HL-60 (cell line): ENCODE measurements around the gene FMN1.

Experiments used
- DNase-seq, 2 experiments: peaks; one replicate each; pipeline ENCODE4 v3.0.0-alpha.2; 2010 to 2020; ENCODE audit warnings: low read depth in 1 of 2, low spot score in 1 of 2
- H3K27ac ChIP-seq: fragments of 250-450 bp; sonication (Bioruptor Pico); replicated peaks from 2 replicates; pipeline ENCODE4 v1.5.1; 2020; ENCODE audit warnings: mild to moderate bottlenecking, moderate library complexity
- H3K27me3 ChIP-seq: fragments of 250-450 bp; sonication (Bioruptor Pico); 2 replicates; pipeline ENCODE4 v1.5.1; 2021; ENCODE audit warnings: mild to moderate bottlenecking, moderate library complexity; ENCODE audit not compliant: insufficient read depth, poor library complexity, severe bottlenecking
- H3K4me3 ChIP-seq: replicated peaks from 2 replicates; pipeline ENCODE4 v1.5.1; 2011; ENCODE audit warnings: mild to moderate bottlenecking, control low read depth, low read length; ENCODE audit not compliant: insufficient read depth
- GABPA ChIP-seq: IDR thresholded peaks from 2 replicates; pipeline ENCODE4 v1.6.1; 2012; ENCODE audit warnings: low read depth
- POLR2AphosphoS5 ChIP-seq: IDR thresholded peaks from 2 replicates; pipeline ENCODE4 v1.6.1; 2012; ENCODE audit warnings: low read depth
- SPI1 ChIP-seq: IDR thresholded peaks from 2 replicates; pipeline ENCODE4 v1.6.1; 2012; ENCODE audit warnings: low read depth, mild to moderate bottlenecking, borderline replicate concordance
- TF ChIP-seq, protein P1 (sequence below): IDR thresholded peaks from 2 replicates; pipeline ENCODE4 v1.6.1; 2012; ENCODE audit warnings: low read depth; ENCODE audit not compliant: insufficient replicate concordance
- TF ChIP-seq, protein P2 (sequence below): IDR thresholded peaks from one replicate; pipeline ENCODE4 v1.5.1; 2011; ENCODE audit warnings: low read length, control low read depth, inconsistent platforms; ENCODE audit not compliant: insufficient read depth

The FMN1 gene

DNA sequence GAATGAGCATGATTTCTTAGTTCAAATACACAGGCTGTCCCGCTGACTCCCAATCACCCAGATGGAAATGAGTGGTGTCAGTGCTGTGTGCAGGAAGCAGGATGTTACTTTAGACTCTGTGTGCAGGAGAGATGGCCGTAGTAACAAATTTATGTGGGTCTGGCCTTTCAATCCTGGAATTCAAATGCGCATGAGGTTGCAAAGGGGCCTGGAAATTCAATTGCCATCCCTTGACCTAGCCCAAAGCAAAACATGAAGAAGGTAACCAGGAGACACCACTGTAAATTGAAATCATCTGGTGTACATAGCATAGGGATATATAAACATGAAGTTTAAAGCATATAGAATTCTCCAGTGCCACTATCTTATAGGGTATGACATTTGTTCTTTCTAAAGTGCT lies 443.5 kb downstream of the FMN1 start:
- no peak for DNase-seq
- Histone ChIP-seq H3K27ac (no peak overlapping the region), H3K27me3 (no peaks in the 10 kb centered on the region), H3K4me3 (no peak overlapping the region)
- no peak for TF ChIP-seq SPI1

DNA sequence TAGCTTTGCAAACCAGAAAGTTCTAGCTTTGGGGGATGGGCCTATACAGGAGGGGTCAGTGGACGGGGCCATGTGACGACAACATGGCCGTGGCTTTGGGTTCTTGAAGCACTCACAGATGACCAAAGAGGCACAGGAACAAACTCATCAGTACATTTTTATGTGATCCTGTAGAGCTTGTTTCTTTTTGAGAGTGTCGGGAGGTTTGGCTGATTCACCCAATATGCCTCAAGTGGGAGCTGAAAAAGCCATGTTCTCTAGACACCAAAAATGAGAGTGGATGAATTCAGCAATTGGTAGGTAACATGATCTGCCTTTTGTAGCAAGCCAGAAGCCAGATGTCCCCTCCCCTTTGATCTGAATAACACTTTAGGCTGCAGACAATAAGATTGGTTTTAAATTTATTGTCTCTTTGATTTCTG lies 446.6 kb downstream of the FMN1 start:
- DNase-seq: no peak
- H3K27ac ChIP-seq: no peak overlapping the region
- H3K4me3 ChIP-seq: no peak overlapping the region
- no peaks in the 10 kb centered on the region for H3K27me3 ChIP-seq
- TF ChIP-seq, protein P1, sequence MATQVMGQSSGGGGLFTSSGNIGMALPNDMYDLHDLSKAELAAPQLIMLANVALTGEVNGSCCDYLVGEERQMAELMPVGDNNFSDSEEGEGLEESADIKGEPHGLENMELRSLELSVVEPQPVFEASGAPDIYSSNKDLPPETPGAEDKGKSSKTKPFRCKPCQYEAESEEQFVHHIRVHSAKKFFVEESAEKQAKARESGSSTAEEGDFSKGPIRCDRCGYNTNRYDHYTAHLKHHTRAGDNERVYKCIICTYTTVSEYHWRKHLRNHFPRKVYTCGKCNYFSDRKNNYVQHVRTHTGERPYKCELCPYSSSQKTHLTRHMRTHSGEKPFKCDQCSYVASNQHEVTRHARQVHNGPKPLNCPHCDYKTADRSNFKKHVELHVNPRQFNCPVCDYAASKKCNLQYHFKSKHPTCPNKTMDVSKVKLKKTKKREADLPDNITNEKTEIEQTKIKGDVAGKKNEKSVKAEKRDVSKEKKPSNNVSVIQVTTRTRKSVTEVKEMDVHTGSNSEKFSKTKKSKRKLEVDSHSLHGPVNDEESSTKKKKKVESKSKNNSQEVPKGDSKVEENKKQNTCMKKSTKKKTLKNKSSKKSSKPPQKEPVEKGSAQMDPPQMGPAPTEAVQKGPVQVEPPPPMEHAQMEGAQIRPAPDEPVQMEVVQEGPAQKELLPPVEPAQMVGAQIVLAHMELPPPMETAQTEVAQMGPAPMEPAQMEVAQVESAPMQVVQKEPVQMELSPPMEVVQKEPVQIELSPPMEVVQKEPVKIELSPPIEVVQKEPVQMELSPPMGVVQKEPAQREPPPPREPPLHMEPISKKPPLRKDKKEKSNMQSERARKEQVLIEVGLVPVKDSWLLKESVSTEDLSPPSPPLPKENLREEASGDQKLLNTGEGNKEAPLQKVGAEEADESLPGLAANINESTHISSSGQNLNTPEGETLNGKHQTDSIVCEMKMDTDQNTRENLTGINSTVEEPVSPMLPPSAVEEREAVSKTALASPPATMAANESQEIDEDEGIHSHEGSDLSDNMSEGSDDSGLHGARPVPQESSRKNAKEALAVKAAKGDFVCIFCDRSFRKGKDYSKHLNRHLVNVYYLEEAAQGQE: no peak
- TF ChIP-seq POLR2AphosphoS5 (no peak), SPI1 (no peak), GABPA (no peak)
- TF ChIP-seq, protein P2, sequence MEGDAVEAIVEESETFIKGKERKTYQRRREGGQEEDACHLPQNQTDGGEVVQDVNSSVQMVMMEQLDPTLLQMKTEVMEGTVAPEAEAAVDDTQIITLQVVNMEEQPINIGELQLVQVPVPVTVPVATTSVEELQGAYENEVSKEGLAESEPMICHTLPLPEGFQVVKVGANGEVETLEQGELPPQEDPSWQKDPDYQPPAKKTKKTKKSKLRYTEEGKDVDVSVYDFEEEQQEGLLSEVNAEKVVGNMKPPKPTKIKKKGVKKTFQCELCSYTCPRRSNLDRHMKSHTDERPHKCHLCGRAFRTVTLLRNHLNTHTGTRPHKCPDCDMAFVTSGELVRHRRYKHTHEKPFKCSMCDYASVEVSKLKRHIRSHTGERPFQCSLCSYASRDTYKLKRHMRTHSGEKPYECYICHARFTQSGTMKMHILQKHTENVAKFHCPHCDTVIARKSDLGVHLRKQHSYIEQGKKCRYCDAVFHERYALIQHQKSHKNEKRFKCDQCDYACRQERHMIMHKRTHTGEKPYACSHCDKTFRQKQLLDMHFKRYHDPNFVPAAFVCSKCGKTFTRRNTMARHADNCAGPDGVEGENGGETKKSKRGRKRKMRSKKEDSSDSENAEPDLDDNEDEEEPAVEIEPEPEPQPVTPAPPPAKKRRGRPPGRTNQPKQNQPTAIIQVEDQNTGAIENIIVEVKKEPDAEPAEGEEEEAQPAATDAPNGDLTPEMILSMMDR: no peak

DNA sequence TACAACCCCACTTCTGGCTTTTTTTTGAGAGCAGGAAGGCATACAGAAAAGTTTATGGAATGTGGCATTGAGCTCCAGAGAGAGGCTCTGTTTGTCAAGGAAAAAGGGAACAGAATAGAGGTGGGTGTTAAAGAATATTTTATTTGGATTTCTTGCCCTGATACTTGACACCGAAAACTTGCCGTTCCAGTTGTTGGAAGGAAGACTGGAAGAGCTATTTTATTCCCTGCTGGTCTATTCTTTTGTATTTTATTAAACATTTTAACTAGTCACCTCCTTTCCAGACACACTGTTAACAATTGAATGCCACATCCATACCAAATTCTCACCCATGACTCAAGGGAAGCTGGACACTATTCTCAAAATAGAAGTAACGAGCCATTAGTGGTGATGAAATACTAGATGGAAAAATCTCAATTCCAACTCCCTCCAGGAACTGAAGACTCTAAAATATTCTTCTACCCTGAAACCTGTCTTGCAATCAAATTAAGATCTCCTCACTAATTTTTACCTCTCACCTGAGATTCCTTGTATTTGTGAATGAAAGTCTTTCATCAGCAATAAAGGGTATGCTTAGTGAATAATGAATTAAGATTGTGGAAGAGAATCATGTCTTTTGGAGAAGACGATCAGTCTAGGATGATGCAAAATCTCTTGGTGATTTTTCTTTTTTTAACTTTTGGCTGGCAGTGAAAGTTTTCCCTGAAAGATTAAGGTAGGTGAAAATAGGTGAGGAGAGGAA lies 448.2 kb downstream of the FMN1 start:
- TF ChIP-seq SPI1: no peak
- TF ChIP-seq GABPA: no peak
- TF ChIP-seq, protein P1: no peak
- TF ChIP-seq, protein P2: no peak
- no peak for TF ChIP-seq POLR2AphosphoS5
- DNase-seq: no peak

DNA sequence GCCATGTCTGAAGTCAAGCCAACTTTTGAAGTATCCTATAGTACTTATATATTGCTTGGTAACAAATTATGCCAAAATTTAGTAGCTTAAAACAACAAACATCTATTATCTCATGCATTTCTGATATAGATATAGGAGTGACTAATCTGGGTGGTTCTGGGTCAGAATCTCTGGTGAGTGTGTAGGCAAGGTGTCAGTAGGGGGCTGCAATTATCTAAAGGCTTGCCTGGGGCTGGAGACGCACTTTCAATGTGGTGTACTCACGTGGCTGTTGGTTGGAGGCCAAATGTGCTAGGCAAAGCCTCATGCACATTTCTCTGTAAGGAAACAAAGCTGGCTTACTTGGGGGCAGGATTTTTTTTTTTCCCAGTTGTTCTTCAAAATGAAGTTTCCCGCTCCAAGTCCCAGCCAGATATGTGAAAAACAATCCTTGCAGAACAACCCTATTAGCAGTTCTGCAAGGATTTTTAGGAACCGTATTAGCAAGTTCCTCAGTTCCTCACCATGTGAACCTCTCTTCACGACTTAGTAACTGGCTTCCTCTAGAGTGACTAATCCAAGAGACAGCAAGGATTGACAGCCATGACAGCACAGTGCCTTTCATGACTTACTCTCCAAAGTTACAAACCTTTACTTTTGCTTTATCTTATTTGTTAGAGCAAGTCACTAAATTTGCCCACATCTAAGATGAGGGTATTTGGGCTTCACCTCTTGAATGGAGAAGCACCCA lies 450.9 kb downstream of the FMN1 start:
- no peak overlapping the region for H3K4me3 ChIP-seq
- no peaks in the 10 kb centered on the region for H3K27me3 ChIP-seq
- no peak for DNase-seq
- TF ChIP-seq POLR2AphosphoS5: no peak
- no peak overlapping the region for H3K27ac ChIP-seq

More for the DNA sequence above, 448.2 kb downstream of the FMN1 start:
- H3K4me3 ChIP-seq: no peak overlapping the region
- no peaks in the 10 kb centered on the region for H3K27me3 ChIP-seq
- H3K27ac ChIP-seq: no peak overlapping the region
